ENCODE data around the gene NFX1.

DNA sequence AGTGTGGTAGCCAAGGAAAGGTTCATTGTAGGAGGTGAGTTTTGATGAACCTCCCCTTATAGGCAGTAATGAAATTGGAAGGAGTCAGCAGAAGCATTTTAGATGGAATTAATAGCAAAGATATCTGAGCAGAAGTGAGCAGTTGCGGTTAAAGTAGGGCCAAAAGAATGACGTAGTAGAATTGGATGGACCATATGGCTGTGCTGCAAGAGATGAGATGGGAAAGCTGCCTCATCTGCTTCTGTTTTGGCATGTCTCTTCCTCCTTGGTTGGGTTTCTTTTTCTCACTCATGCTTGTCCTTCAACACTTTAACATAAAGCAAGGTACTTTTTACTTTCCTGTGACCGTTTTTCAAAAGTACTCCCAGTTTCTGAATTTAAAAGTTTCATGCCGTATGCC lies 56.2 kb downstream of the NFX1 start:
- TF ChIP-seq POLR2A (IDR thresholded peaks at IDR 0.05): no peak
- TF ChIP-seq, protein P1, sequence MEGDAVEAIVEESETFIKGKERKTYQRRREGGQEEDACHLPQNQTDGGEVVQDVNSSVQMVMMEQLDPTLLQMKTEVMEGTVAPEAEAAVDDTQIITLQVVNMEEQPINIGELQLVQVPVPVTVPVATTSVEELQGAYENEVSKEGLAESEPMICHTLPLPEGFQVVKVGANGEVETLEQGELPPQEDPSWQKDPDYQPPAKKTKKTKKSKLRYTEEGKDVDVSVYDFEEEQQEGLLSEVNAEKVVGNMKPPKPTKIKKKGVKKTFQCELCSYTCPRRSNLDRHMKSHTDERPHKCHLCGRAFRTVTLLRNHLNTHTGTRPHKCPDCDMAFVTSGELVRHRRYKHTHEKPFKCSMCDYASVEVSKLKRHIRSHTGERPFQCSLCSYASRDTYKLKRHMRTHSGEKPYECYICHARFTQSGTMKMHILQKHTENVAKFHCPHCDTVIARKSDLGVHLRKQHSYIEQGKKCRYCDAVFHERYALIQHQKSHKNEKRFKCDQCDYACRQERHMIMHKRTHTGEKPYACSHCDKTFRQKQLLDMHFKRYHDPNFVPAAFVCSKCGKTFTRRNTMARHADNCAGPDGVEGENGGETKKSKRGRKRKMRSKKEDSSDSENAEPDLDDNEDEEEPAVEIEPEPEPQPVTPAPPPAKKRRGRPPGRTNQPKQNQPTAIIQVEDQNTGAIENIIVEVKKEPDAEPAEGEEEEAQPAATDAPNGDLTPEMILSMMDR (IDR thresholded peaks at IDR 0.05): no peak

Data from testis (tissue), 2 donors.